A673 (cell line): ENCODE measurements around the gene SCRN1.

Experiments used
- CTCF ChIP-seq: fragments of 300-800, 200-600 bp; sonication (generic); conservative IDR thresholded peaks from 2 replicates; pipeline ENCODE4 v1.5.1; 2017; ENCODE audit warnings: low read depth, mild to moderate bottlenecking, antibody characterized with exemption, low read length, moderate library complexity, mixed read lengths
- EZH2 ChIP-seq: fragments of 200-600 bp; sonication (generic); IDR thresholded peaks from 2 replicates; pipeline ENCODE4 v1.6.1; 2017; ENCODE audit warnings: borderline replicate concordance, low read depth, mild to moderate bottlenecking, mixed read lengths, antibody characterized with exemption, low read length; ENCODE audit not compliant: poor library complexity, severe bottlenecking

- TF ChIP-seq EZH2 (no peak), CTCF (no peak)
Measured at GRCh38 chr7:29926216-29926615, 63.4 kb downstream of the SCRN1 start.
